Gastrocnemius medialis (tissue), 4 donors: ENCODE measurements around the gene DYNC2H1. TPM values are rescaled to one million over a fixed set of nuclear protein-coding genes. Genes with fewer than 3 reads are reported as not detected.

Experiments
- ATAC-seq, 2 donors: fragments of 150-250 bp; one replicate each; pipeline ENCODE4 v1.9.1; 2016
- DNase-seq, 2 donors: peaks; one replicate each; pipeline ENCODE4 v3.0.0-alpha.2; 2019
- H3K27ac ChIP-seq, 4 donors: fragments of 200-600 bp; sonication (generic); 1 replicate in 1 of 4; 2 replicates in 3 of 4; pipeline ENCODE4 v1.5.1; 2016 to 2018; ENCODE audit warnings: mild to moderate bottlenecking in 2 of 4, moderate library complexity in 1 of 4
- H3K27me3 ChIP-seq, 3 donors: fragments of 200-600 bp; sonication (generic) in 2 of 3; 1 replicate in 1 of 3; 2 replicates in 2 of 3; pipeline versions ENCODE4 v1.5.1 to v1.6.0; 2016 to 2019; ENCODE audit warnings: mild to moderate bottlenecking in 1 of 3, moderate library complexity in 1 of 3
- H3K36me3 ChIP-seq, 2 donors: fragments of 200-600 bp; sonication (generic) in 1 of 2; one replicate each; pipeline ENCODE4 v1.5.1; 2017 to 2018
- H3K4me1 ChIP-seq, 2 donors: fragments of 200-600 bp; sonication (generic) in 1 of 2; one replicate each; pipeline ENCODE4 v1.5.1; 2016 to 2017; ENCODE audit warnings: mild to moderate bottlenecking in 2 of 2
- H3K4me3 ChIP-seq, 4 donors: fragments of 200-600 bp; sonication (generic) in 3 of 4; 1 replicate in 1 of 4; 2 replicates in 3 of 4; pipeline ENCODE4 v1.5.1; 2016 to 2019; ENCODE audit warnings: mild to moderate bottlenecking in 2 of 4
- H3K9me3 ChIP-seq, 3 donors: fragments of 200-600 bp; sonication (generic) in 2 of 3; 1 replicate in 1 of 3; 2 replicates in 2 of 3; pipeline ENCODE4 v1.5.1; 2016 to 2019
- POLR2A ChIP-seq, 2 donors: fragments of 450-650 bp; IDR thresholded peaks; one replicate each; pipeline ENCODE4 v1.6.1; 2017; ENCODE audit warnings: antibody characterized with exemption in 2 of 2, mild to moderate bottlenecking in 2 of 2, moderate library complexity in 2 of 2
- in situ Hi-C, 4 donors: fragments of 200-750 bp; cut with MboI; loops; one replicate each; pipeline versions ENCODE4 v1.15.0 to v1.8.0; 2017; ENCODE audit warnings: low sequenced_read_pairs in 4 of 4
- intact Hi-C: fragments of 100-400 bp; cut with DNase I; formaldehyde crosslinking; loops from one replicate; pipeline ENCODE4 v1.15.1; 2023; ENCODE audit warnings: low total_unique reads
- total RNA-seq, 4 donors: library from RNA; depleted of rRNA; stranded (reverse); fragments of >200 nt; gene quantifications; one replicate each; pipeline versions ENCODE4 v1.1.0 to v1.2.3, GENCODE V29; 2016
- TF ChIP-seq, protein P1 (sequence below), 5 experiments: fragments of 450-650 bp in 3 of 5; fragments of 200-600 bp in 2 of 5; sonication (generic) in 2 of 5; IDR thresholded peaks in 4 of 5; conservative IDR thresholded peaks in 1 of 5; 1 replicate in 4 of 5; 2 replicates in 1 of 5; pipeline ENCODE4 v1.5.1; 2016 to 2019; ENCODE audit warnings: antibody characterized with exemption in 5 of 5, mild to moderate bottlenecking in 3 of 5, moderate library complexity in 3 of 5

Gene DYNC2H1
- total RNA-seq, 4 donors from 2014 or later = 1.7 to 2.2 (median 1.9) TPM

GRCh38 chr11:103364687-103365086 is 255.5 kb downstream of the DYNC2H1 start:
- no peaks in the 10 kb centered on the region for H3K4me1 ChIP-seq
- in situ Hi-C loops = no loop called here
- no peaks in the 10 kb centered on the region for H3K27me3 ChIP-seq
- no peak for DNase-seq
- H3K36me3 ChIP-seq = no peaks in the 10 kb centered on the region
- H3K9me3 ChIP-seq = no peaks in the 10 kb centered on the region
- ATAC-seq = no peak
- no peak for TF ChIP-seq POLR2A (IDR thresholded peaks at IDR 0.05)
- TF ChIP-seq, protein P1, sequence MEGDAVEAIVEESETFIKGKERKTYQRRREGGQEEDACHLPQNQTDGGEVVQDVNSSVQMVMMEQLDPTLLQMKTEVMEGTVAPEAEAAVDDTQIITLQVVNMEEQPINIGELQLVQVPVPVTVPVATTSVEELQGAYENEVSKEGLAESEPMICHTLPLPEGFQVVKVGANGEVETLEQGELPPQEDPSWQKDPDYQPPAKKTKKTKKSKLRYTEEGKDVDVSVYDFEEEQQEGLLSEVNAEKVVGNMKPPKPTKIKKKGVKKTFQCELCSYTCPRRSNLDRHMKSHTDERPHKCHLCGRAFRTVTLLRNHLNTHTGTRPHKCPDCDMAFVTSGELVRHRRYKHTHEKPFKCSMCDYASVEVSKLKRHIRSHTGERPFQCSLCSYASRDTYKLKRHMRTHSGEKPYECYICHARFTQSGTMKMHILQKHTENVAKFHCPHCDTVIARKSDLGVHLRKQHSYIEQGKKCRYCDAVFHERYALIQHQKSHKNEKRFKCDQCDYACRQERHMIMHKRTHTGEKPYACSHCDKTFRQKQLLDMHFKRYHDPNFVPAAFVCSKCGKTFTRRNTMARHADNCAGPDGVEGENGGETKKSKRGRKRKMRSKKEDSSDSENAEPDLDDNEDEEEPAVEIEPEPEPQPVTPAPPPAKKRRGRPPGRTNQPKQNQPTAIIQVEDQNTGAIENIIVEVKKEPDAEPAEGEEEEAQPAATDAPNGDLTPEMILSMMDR (IDR thresholded peaks at IDR 0.05 in 4 of 5, conservative IDR thresholded peaks at IDR 0.05 in 1 of 5) = no peak
- no peak overlapping the region for H3K4me3 ChIP-seq
- no peak overlapping the region for H3K27ac ChIP-seq
- intact Hi-C loops = no loop called here

- intact Hi-C loops = no loop called here
- in situ Hi-C loops = no loop called here
These were observed 258.4 kb downstream of the DYNC2H1 start for GRCh38 chr11:103367650-103368049.

DNA sequence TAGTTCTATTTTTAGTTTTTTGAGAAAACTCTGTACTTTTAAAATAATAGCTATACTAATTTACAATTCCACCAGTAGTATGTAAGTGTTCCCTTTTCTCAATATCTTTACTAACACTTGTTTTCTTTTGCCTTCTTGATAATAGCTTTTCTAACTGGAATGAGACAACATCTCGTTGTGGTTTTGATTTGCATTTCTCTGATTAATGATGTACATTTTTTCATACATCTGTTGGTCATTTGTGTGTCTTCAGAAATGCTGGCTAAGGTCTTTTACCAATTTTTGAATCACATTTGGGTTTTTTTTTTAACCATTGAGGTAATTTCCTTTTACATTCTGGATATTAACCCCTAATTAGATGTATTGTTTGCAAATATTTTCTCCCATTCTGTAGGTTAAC is 258.9 kb downstream of the DYNC2H1 start:
- H3K4me1 ChIP-seq = no peaks in the 10 kb centered on the region
- DNase-seq (no peak), ATAC-seq (no peak)
- H3K4me3 ChIP-seq = no peak overlapping the region
- no peaks in the 10 kb centered on the region for H3K36me3 ChIP-seq
- no peak for TF ChIP-seq POLR2A (IDR thresholded peaks at IDR 0.05)
- TF ChIP-seq, protein P1 (IDR thresholded peaks at IDR 0.05 in 4 of 5, conservative IDR thresholded peaks at IDR 0.05 in 1 of 5) = no peak
- intact Hi-C loops = no loop called here
- no peaks in the 10 kb centered on the region for H3K9me3 ChIP-seq
- H3K27me3 ChIP-seq = no peaks in the 10 kb centered on the region
- in situ Hi-C loops = no loop called here
- no peak overlapping the region for H3K27ac ChIP-seq

More at GRCh38 chr11:103367650-103368049, 258.4 kb downstream of the DYNC2H1 start:
- Histone ChIP-seq H3K27me3 (no peaks in the 10 kb centered on the region), H3K9me3 (no peaks in the 10 kb centered on the region), H3K4me3 (no peak overlapping the region), H3K27ac (no peak overlapping the region), H3K4me1 (no peaks in the 10 kb centered on the region), H3K36me3 (no peaks in the 10 kb centered on the region)
- no peak for ATAC-seq
- no peak for DNase-seq
- TF ChIP-seq POLR2A (IDR thresholded peaks at IDR 0.05) = no peak
- TF ChIP-seq, protein P1 (IDR thresholded peaks at IDR 0.05 in 4 of 5, conservative IDR thresholded peaks at IDR 0.05 in 1 of 5) = no peak

GRCh38 chr11:103370076-103370475 is 260.9 kb downstream of the DYNC2H1 start:
- in situ Hi-C loops = no loop called here
- intact Hi-C loops = no loop called here
- no peak for ATAC-seq

More at GRCh38 chr11:103370076-103370475, 260.9 kb downstream of the DYNC2H1 start:
- Histone ChIP-seq H3K9me3 (no peaks in the 10 kb centered on the region), H3K27me3 (no peaks in the 10 kb centered on the region), H3K4me3 (no peak overlapping the region), H3K4me1 (no peaks in the 10 kb centered on the region), H3K36me3 (no peaks in the 10 kb centered on the region), H3K27ac (no peak overlapping the region)
- no peak for TF ChIP-seq POLR2A (IDR thresholded peaks at IDR 0.05)
- TF ChIP-seq, protein P1 (IDR thresholded peaks at IDR 0.05 in 4 of 5, conservative IDR thresholded peaks at IDR 0.05 in 1 of 5) = no peak
- DNase-seq = no peak
